Forelimb muscle (tissue), 1 donor: ENCODE measurements around the gene NPTXR. TPM values are rescaled to one million over a fixed set of nuclear protein-coding genes. Genes with fewer than 3 reads are reported as not detected.

Experiments used
- DNase-seq: peaks from one replicate; pipeline ENCODE4 v3.0.0-alpha.2; 2013; ENCODE audit warnings: low read depth
- polyA plus RNA-seq: library from polyadenylated mRNA; unstranded; fragments of 120-200 nt; gene quantifications from one replicate; pipeline ENCODE4 v1.2.1, GENCODE V29; 2013; ENCODE audit not compliant: insufficient read length

Gene NPTXR
- polyA plus RNA-seq, 1 donor = 4.9 TPM

DNA sequence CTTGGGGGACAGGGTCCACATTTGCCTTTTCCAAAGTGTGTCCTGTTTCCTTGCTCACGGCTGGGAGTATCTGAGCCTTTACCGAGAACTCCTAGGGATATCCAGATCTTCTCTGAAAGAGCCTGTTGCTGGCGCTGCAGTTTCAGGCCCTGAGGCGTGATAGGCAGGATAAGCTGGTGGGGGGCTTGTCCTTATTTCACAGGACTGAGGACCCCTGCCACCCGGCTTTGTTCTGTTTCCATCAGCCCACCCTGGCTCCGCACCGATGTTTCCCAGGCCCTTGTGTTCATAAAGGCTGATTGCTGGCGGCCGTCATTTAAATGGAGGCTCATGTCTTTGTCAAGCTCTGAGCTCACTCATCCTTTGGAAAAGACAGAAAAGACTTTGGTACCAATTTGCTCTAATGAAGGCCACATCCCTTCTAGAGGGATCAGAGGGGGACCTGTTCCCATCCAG, 9.4 kb upstream of the NPTXR start:
- no peak for DNase-seq

DNA sequence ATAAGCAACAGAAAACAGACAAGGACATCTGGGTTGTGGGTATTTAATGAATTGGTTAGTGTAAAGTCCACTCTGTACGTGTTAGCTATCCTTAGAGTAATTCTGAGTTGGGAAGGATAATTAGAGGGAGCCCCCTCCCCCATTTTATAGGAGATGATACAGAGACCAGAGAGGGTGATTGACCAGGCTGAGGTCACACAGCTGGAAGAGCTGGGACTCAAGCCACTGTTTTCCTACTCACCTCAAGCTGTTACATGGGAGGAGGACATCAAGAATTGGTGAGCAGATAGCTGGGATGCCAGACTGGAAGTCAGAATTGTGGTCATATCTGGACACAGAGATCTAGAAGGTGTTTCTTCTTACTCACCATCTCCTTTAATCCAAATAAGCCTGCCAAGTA, 8.7 kb upstream of the NPTXR start:
- no peak for DNase-seq

DNA sequence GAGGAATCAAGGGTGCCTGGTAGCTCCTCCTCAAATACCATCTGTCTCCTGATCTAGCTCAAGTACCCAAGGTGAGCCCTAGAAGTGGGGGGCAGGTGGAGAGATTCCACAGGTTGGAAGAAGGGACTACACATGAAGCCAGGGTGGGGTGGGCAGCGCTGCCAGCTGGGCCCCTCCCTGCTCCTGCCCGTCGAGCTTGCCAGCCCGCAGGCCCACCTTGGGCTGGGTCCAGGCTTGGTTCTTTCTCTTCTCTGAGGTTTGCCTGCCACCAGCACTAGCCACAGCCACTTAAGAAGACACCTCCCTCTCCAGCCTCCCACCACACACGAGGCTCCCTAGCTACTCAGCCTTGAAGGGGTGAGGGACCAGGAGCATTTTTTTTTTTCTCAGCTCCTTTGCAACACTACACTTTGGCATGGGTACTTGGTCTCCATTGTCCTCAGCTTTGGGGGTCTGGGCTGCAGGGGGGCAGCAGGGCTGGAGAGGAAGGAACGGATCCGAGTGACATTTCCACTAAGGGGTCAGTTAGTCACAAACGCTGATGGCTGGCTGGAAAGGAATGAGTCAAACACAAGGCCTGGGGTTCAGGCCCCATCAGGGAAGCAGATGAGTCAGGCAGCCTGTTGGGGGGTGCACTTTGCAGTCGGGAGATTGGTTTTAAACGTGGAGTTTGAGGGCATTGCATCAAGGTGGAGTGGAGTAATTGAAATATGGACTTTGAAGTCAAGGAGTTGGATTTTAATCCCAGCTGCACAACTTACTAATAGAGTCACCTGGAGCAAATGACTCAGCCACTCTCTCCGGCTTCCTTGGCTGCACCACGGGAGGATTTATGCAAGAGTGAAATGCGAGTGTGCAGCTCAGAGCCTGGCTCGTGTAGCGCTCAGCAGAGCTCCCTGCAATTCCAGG, 7.4 kb upstream of the NPTXR start:
- no peak for DNase-seq

GRCh38 chr22:38850399-38850798, 6.6 kb upstream of the NPTXR start:
- DNase-seq = no peak

GRCh38 chr22:38849811-38850210, 6.0 kb upstream of the NPTXR start:
- DNase-seq = no peak

DNA sequence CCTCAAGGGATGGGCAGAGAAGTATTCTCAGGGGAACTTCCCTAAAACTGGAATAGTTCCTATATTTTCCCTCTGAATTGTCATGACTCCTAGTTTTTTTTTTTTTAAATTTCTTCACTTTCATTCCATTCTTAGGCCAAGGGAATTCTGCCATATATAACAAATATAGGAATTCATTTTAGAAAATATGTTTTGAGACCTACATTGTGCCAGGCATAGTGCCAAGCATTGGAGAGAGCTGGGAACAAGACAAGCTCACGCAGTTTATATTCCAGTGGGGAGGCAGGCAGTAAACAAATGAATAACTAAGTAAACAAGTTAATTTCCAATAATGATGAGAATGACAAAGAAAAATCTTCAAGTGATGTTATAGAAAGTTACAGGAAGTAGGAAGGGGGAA, 2.6 kb upstream of the NPTXR start:
- DNase-seq = no peak

DNA sequence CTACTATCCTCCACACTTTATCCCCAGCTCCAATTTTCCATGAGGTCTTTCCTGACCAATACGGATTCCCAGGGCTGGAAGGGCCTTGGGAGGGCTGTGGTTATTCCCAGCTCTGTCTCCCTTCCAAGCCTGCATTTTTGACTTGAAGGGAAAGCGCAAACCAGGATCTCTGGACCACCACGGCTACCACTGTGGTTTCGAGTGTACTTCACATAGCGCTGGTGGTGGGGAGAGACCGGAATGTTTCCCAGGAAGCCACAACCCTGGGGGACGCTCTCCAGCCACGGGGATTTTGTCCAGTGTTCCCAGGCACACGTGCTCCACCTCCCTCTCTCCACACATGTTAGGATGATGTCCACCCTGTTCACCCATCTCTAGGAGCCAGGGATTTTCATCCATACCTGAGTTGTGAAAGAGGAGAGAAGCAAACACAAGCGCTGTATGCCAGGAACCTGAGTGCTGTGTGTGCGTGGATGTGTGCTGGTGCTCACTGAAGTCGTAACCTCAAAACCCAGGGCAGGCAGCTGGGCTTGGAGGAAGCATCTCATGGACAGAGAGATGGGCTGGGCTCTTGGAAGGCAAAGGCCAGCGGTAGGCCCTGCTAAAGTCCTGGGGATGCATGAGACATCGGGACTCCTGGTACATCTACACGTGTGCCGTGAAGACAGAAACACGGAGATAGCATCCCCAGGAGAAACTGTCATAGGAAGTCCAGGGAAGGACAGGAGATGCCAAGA, 1.3 kb upstream of the NPTXR start:
- no peak for DNase-seq

- DNase-seq = no peak
Observed at GRCh38 chr22:38844315-38845003, 631 bp upstream of the NPTXR start.

DNA sequence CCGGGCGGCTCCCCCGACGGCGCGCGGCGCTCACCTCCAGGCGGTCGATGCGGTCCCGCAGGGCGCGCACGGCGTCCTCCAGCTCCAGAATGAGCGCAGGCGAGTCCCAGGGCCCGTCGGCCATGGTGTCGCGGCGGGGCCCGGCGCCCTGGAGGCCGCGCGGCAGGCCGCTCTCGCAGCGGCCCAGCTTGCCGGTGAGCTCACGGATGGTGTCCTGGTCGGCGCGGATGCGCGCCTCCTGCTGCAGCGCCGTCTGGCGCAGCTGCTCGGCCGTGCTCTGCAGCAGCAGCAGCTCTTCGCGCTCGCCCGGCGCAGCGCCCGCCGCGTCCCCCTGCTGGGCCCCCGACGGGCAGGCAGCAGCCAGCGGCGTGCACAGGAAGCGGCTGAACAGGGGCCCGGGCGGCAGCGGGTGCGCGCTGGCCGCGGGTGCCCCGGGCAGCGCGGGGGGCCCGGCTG, 599 bp downstream of the NPTXR start:
- peak; percentile 76 for DNase-seq

GRCh38 chr22:38842512-38843200, 1.2 kb downstream of the NPTXR start:
- no peak for DNase-seq

DNA sequence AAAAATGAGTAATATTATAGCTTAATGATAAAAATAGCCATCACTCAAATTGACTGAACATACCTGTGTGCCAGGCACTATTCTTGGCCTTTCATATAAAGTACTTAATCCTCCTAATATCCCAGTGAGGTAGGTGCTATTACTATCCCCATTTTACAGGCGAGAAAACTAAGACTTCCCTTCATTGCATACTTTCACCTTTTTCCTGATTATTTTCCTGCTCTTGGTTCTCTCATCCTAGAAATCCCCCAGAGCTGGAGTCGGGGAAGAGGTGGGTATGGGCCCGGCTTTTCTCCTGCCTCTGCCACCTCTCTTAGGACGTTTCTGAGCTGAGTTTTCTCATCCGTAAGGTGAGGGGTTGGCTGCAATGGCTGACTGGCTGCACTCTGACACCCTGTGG, 2.2 kb downstream of the NPTXR start:
- no peak for DNase-seq

DNA sequence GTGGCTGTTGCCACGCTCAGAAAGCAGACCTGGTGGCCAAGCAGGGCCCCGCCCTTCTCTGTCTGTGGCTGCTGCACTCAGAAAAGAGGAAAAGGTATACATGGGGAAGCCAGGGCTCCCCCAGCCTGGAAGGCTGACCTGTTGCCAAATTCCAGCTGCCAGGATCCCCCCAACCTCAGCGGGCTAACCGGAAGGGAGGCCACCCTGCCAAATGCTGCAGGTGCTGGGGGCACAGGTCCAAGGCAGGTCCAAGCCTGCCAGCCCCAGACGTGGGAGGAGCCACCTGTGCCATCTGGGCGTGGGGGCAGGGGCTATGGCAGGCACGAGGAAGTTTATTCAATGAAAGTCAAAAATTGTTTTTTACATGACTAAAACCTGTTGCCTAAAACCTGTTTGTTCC, 2.6 kb downstream of the NPTXR start:
- DNase-seq = no peak

- no peak for DNase-seq
Observed at GRCh38 chr22:38840129-38840528, 3.7 kb downstream of the NPTXR start.

- DNase-seq = no peak
Observed at GRCh38 chr22:38839686-38840085, 4.1 kb downstream of the NPTXR start.

- no peak for DNase-seq
Observed at GRCh38 chr22:38837414-38837928, 6.4 kb downstream of the NPTXR start.

DNA sequence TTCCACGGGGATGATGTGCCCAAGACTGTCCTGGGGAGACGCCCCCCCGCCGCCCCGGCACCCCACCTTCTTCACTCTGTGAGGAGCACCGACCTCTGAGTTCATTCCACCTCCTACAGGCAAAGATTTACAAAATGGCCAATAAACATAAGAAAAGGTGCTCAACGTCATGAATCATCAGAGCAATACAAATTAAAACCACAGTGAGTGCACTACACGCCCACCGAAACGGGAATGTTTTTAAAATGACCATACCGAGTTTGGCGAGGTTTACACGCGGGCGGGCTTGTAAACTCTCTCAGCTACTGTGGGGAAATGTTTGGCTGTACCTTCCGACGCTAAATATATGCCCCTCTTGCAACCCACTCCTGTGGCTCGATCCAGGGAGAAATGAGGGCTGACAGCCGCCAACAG, 7.9 kb downstream of the NPTXR start:
- no peak for DNase-seq

GRCh38 chr22:38834991-38835390, 8.8 kb downstream of the NPTXR start:
- DNase-seq = no peak

DNA sequence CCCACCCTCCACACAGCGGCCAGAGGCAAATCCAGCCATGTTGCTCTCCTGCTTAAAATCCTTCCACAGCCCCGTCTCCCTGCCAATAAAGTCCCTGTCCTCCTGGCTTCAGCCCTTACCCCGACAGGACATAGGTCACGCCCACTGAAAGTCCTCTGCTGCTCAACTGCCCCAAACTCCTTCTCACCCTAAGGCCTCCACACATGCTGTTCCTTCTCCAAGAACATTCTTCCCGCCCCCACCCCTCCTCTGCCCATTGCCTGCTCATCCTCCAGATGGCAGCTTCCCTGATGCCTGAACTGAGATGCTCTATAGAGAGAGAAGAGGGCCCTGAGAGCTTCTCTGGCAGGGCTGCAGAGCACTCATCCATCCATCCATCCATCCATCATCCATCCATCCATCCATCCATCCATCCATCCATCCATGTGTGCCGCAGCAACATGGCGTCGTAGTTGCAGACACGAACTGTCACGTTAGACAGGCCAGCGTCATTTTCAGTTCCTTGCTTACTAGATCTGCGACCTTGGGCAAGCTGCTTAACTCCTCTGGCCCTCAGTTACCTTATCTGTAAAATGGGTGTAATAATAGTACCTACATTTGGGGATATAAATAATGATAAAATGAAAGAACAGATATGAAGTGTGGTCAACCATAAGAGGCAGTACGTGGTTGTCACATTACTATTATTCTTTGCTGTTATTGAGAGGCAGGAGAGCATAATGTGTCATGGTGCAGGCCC, 9.4 kb downstream of the NPTXR start:
- no peak for DNase-seq

- no peak for DNase-seq
Observed at GRCh38 chr22:38833061-38833460, 10.8 kb downstream of the NPTXR start.
